ENCODE data around the gene OGA. TPM values are rescaled to one million over a fixed set of nuclear protein-coding genes. Genes with fewer than 3 reads are reported as not detected.
"Not testable (repeated sequence)": the region's sequence is repeated elsewhere in the genome, so short reads cannot be mapped to it uniquely, and the experiment has no call there.

Gene OGA
- total and polyA plus RNA-seq, 7 donors: 15.7 to 143 (median 124) TPM

DNA sequence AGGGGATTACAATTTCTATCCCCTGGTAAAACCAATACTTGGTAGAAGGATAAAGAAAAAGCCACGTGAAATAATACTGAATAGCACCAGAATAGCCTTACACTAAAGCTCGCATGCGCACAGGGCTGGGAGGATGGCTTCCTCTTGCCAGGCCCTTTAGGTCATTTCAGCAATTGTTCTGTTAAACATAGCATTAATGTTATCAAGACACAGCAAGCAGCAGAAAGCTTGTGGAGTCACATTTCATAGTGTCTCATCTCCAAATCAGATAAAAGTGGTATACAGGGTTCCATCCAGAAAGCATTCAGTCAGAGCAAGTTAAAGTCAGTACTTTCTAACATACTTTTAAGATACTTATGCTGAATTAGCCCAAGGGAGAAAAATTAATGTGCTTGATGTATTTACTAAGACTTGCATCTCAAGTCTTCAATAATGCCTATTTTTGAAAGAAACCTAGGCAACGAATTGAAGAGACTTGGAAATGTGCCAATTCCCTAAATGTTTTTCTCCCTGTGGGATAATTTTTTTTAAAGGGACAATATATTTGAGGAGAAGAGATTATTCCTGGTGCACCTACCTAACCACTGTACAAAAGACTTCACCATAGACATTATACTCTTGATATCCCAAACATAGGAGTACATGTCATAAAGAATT, 20.7 kb downstream of the OGA start:
- H3K9me3 ChIP-seq: no peaks in the 10 kb centered on the region
- H3K27me3 ChIP-seq: no peaks in the 10 kb centered on the region
- H3K36me3 ChIP-seq: peaks cover 55 to 100% (median 79%) of the 10 kb centered on the region in 4 donors
- TF ChIP-seq POLR2A (IDR thresholded peaks at IDR 0.05) (no peak), EP300 (IDR thresholded peaks at IDR 0.05) (no peak), POLR2AphosphoS5 (IDR thresholded peaks at IDR 0.05) (no peak)
- TF ChIP-seq, protein P1, sequence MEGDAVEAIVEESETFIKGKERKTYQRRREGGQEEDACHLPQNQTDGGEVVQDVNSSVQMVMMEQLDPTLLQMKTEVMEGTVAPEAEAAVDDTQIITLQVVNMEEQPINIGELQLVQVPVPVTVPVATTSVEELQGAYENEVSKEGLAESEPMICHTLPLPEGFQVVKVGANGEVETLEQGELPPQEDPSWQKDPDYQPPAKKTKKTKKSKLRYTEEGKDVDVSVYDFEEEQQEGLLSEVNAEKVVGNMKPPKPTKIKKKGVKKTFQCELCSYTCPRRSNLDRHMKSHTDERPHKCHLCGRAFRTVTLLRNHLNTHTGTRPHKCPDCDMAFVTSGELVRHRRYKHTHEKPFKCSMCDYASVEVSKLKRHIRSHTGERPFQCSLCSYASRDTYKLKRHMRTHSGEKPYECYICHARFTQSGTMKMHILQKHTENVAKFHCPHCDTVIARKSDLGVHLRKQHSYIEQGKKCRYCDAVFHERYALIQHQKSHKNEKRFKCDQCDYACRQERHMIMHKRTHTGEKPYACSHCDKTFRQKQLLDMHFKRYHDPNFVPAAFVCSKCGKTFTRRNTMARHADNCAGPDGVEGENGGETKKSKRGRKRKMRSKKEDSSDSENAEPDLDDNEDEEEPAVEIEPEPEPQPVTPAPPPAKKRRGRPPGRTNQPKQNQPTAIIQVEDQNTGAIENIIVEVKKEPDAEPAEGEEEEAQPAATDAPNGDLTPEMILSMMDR (IDR thresholded peaks at IDR 0.05): no peak
- peaks cover 0 to 3% (median 0%) of the 10 kb centered on the region in 4 donors for H3K4me1 ChIP-seq
- no peak for DNase-seq
- no peak overlapping the region for H3K4me3 ChIP-seq
- intact Hi-C loops (cut with DNase I): no loop called here
- 79 to 85% methylated on average over 4 of the region's 4 CpGs for WGBS, 2 donors
- H3K27ac ChIP-seq: no peak overlapping the region

DNA sequence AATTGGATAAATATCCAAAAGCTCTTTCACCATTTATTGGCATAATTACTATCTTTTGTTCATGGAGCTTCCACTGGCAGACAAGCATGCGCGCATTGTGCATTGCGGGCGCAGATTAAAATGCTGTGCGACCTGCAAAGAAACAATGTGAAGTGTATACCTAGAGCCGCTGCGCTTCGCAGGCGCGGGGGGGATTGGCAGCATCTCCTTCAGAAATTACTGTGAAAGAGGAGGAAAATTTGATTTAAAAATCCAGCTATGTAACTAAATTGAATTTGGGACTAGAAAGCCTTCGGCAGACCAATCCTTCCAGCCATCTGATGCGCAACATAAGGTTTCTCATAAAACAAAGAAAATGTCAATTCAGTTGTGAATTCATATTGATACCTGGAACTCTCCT, 24.7 kb downstream of the OGA start:
- 98% methylated on average over 12 of the region's 12 CpGs for WGBS, 2 donors
- no peaks in the 10 kb centered on the region for H3K4me1 ChIP-seq
- intact Hi-C loops (cut with DNase I): no loop called here
- no peak for DNase-seq
- no peaks in the 10 kb centered on the region for H3K9me3 ChIP-seq
- H3K36me3 ChIP-seq: peaks cover 60 to 100% (median 87%) of the 10 kb centered on the region in 4 donors
- H3K4me3 ChIP-seq: no peak overlapping the region
- TF ChIP-seq POLR2A (IDR thresholded peaks at IDR 0.05) (no peak), POLR2AphosphoS5 (IDR thresholded peaks at IDR 0.05) (no peak), EP300 (IDR thresholded peaks at IDR 0.05) (no peak)
- TF ChIP-seq, protein P1 (IDR thresholded peaks at IDR 0.05): no peak
- H3K27me3 ChIP-seq: no peaks in the 10 kb centered on the region
- H3K27ac ChIP-seq: no peak overlapping the region

DNA sequence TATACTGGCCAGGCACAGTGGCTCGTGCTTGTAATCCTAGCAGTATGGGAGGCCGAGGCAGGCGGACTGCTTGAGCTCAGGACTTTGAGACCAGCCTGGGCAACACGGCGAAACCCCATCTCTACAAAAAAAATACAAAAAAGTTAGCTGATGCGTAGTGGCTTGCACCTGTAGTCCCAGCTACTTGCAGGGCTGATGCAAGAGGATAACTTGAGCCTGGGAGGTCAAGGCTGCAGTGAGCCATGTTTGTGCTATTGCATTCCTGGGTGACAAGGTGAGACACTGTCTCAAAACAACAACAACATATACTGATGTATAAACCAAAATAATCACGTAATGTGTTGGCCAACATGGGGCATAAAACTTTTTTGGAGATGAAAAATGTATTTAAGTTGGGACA, 28.6 kb downstream of the OGA start:
- H3K36me3 ChIP-seq: peaks cover 38 to 100% (median 79%) of the 10 kb centered on the region in 4 donors
- H3K9me3 ChIP-seq: no peaks in the 10 kb centered on the region
- H3K27ac ChIP-seq: no peak overlapping the region
- H3K4me3 ChIP-seq: no peak overlapping the region
- DNase-seq: no peak
- H3K4me1 ChIP-seq: peaks cover 0 to 1% (median 0%) of the 10 kb centered on the region in 4 donors
- 95 to 96% methylated on average over 7 of the region's 7 CpGs for WGBS, 2 donors
- intact Hi-C loops (cut with DNase I): loop anchor here (10.0 kb wide), 1 partner anchor 575 kb away; no protein-coding TSS in a partner anchor
- no peaks in the 10 kb centered on the region for H3K27me3 ChIP-seq
- no peak for TF ChIP-seq EP300 (IDR thresholded peaks at IDR 0.05)
- TF ChIP-seq POLR2A (IDR thresholded peaks at IDR 0.05): no peak
- TF ChIP-seq, protein P1 (IDR thresholded peaks at IDR 0.05): no peak
- TF ChIP-seq POLR2AphosphoS5 (IDR thresholded peaks at IDR 0.05): no peak

DNA sequence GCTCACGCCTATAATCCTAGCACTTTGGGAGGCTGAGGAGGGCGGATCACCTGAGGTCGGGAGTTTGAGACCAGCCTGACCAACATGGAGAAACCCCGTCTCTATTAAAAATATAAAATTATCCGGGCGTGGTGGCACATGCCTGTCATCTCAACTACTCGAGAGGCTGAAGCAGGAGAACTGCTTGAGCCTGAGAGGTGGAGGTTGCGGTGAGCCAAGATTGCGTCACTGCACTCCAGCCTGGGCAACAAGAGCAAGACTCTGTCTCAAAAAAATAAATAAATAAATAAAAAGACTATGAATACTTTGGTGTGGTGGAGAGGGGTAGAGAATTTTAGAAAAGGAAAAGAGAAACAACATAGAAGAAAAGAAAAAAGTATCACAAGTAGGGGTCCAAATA, 29.0 kb downstream of the OGA start:
- intact Hi-C loops (cut with DNase I): loop anchor here (10.0 kb wide), 1 partner anchor 574 kb away; no protein-coding TSS in a partner anchor
- DNase-seq: peak; percentile 40
- peaks cover 37 to 100% (median 77%) of the 10 kb centered on the region in 4 donors for H3K36me3 ChIP-seq
- not testable (repeated sequence) for H3K9me3 ChIP-seq, H3K4me1 ChIP-seq, H3K4me3 ChIP-seq, H3K27me3 ChIP-seq, H3K27ac ChIP-seq
- WGBS, 2 donors: 92 to 95% methylated on average over 9 of the region's 9 CpGs

DNA sequence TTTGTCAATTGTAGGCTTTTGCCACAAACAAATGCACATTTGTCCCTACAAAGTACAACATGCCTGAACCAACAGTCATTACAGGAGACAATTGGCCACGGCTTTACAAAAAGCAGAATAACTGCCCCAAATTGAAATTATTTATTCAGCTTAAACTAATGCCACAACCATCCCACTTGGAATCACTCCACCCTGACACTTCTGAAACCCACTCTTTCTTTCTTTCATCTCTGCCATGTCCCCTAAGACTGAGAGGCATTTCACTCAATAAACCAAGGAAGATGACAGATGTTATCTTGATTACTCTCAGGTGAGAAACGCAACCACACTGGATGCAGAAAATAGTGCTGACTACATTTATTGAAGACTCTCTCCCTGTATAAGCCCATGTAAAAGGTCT, 32.4 kb downstream of the OGA start:
- 86 to 89% methylated on average over 2 of the region's 2 CpGs for WGBS, 2 donors
- intact Hi-C loops (cut with DNase I): loop anchor here (10.0 kb wide), 1 partner anchor 571 kb away; no protein-coding TSS in a partner anchor
- Histone ChIP-seq H3K4me1 (peaks cover 0 to 36% (median 28%) of the 10 kb centered on the region in 4 donors), H3K27ac (no peak overlapping the region), H3K4me3 (no peak overlapping the region), H3K36me3 (peaks cover 6 to 68% (median 43%) of the 10 kb centered on the region in 4 donors), H3K27me3 (no peaks in the 10 kb centered on the region), H3K9me3 (no peaks in the 10 kb centered on the region)
- TF ChIP-seq, protein P1 (IDR thresholded peaks at IDR 0.05): no peak
- TF ChIP-seq POLR2AphosphoS5 (IDR thresholded peaks at IDR 0.05): no peak
- no peak for TF ChIP-seq POLR2A (IDR thresholded peaks at IDR 0.05)
- TF ChIP-seq EP300 (IDR thresholded peaks at IDR 0.05): no peak
- DNase-seq: no peak
